ENCODE data around the gene SPAG7. TPM values are rescaled to one million over a fixed set of nuclear protein-coding genes. Genes with fewer than 3 reads are reported as not detected.

The SPAG7 gene
- total RNA-seq, 4 donors from 2014 or later, result 37.5 to 67.6 (median 54.1) TPM

DNA sequence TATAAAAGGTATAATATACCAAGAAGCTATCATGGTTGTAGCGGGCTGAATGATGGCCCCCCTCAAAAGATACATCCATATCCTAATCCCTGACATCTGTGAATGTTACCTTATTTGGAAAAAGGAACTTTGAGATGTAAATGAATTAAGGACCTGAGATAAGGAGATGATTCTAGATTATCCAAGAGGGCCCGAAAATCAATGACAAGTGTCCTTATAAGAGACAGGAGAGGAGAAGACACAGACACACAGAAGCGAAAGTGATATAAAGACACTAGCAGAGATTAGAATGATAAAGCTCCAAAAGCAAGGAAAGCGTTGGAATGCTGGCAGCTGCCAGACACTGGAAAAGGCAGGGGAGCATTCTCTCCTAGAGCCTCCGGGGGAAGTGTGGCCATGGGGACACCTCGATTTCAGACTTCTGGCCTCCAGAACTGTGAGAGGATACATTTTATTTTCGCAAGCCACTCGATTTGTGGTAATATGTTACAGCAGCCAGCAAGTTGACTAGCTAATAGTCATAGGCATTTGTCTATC, 48.0 kb downstream of the SPAG7 start:
- TF ChIP-seq, protein P1, sequence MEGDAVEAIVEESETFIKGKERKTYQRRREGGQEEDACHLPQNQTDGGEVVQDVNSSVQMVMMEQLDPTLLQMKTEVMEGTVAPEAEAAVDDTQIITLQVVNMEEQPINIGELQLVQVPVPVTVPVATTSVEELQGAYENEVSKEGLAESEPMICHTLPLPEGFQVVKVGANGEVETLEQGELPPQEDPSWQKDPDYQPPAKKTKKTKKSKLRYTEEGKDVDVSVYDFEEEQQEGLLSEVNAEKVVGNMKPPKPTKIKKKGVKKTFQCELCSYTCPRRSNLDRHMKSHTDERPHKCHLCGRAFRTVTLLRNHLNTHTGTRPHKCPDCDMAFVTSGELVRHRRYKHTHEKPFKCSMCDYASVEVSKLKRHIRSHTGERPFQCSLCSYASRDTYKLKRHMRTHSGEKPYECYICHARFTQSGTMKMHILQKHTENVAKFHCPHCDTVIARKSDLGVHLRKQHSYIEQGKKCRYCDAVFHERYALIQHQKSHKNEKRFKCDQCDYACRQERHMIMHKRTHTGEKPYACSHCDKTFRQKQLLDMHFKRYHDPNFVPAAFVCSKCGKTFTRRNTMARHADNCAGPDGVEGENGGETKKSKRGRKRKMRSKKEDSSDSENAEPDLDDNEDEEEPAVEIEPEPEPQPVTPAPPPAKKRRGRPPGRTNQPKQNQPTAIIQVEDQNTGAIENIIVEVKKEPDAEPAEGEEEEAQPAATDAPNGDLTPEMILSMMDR (IDR thresholded peaks at IDR 0.05; ENCODE audit: low read depth), result no peak

DNA sequence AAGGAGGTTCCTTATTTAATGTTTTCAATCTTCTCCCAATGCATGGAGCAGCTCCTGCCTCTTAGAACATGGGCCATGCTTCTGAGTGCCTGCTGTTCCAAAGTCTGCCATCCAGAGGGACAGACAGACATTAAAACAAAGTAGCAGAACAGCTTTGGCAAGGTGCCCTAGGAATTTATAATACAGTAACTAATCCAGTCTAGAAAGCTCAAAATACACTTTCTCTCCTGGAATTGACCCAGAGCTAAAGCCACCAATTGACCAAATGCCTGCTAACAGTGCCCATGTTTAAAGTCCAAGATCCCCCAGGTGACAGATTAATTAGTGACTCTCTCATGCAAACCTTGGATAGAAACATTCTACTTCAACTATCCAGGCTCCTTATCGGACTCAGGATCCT, 53.6 kb downstream of the SPAG7 start:
- TF ChIP-seq, protein P1 (IDR thresholded peaks at IDR 0.05; ENCODE audit: low read depth), result no peak

Small RNA genes lying within 50 kb of the gene (small RNA-seq; reads per million reads assigned to genes)
- not detected for gene MIR6864
- not detected for gene MIR6865

Other genes starting within 250 kb of the SPAG7 start
- 10 to 100 TPM; 16.3 to 29.6 (median 24.2) TPM for gene MED11, start 236.4 kb downstream of the SPAG7 start, total RNA-seq
- gene ZMYND15, start 228.0 kb downstream of the SPAG7 start, total RNA-seq, result 1 to 10 TPM in 2 of 4 donors, under 1 TPM in 2; 0.65 to 4.6 (median 1.0) TPM
- gene CXCL16, start 227.9 kb downstream of the SPAG7 start, total RNA-seq, result 100 to 1,000 TPM in 1 of 4 donors, 10 to 100 TPM in 1, 1 to 10 TPM in 2; 9.0 to 108 (median 12.9) TPM
- not detected for gene TM4SF5, start 195.9 kb downstream of the SPAG7 start, total RNA-seq
- 10 to 100 TPM in 1 of 4 donors, 1 to 10 TPM in 2, not detected in 1; 4.6 to 54.9 (median 5.7) TPM for gene VMO1, start 181.5 kb downstream of the SPAG7 start, total RNA-seq
- not detected for gene GLTPD2, start 178.9 kb downstream of the SPAG7 start, total RNA-seq
- gene PSMB6, start 171.7 kb downstream of the SPAG7 start, total RNA-seq, result 100 to 1,000 TPM; 114 to 187 (median 124) TPM
- 10 to 100 TPM; 12.6 to 25.0 (median 18.1) TPM for gene PLD2, start 160.7 kb downstream of the SPAG7 start, total RNA-seq
- 10 to 100 TPM; 12.9 to 61.0 (median 28.2) TPM for gene MINK1, start 134.5 kb downstream of the SPAG7 start, total RNA-seq
- 1 to 10 TPM in 2 of 4 donors, under 1 TPM in 2; 0.38 to 2.2 (median 0.87) TPM for gene C17orf107, start 68.3 kb downstream of the SPAG7 start, total RNA-seq
- gene CHRNE, start 64.7 kb downstream of the SPAG7 start, total RNA-seq, result under 1 TPM; 0.34 to 0.94 (median 0.46) TPM
- not detected for gene GP1BA, start 35.5 kb downstream of the SPAG7 start, total RNA-seq
- gene SLC25A11, start 27.8 kb downstream of the SPAG7 start, total RNA-seq, result 10 to 100 TPM; 25.3 to 85.5 (median 27.9) TPM
- gene RNF167, start 27.5 kb downstream of the SPAG7 start, total RNA-seq, result 10 to 100 TPM; 21.7 to 42.0 (median 31.0) TPM
- gene PFN1, start 19.3 kb downstream of the SPAG7 start, total RNA-seq, result 100 to 1,000 TPM; 244 to 584 (median 435) TPM
- 1 to 10 TPM; 2.3 to 8.3 (median 3.8) TPM for gene ENO3, start 16.7 kb downstream of the SPAG7 start, total RNA-seq
- gene CAMTA2, start 19.9 kb upstream of the SPAG7 start, total RNA-seq, result 10 to 100 TPM; 11.4 to 21.9 (median 17.5) TPM
- 1 to 10 TPM in 3 of 4 donors, under 1 TPM in 1; 0.85 to 1.3 (median 1.1) TPM for gene INCA1, start 29.7 kb upstream of the SPAG7 start, total RNA-seq
- 100 to 1,000 TPM in 1 of 4 donors, 10 to 100 TPM in 3; 32.3 to 162 (median 65.2) TPM for gene KIF1C, start 30.1 kb upstream of the SPAG7 start, total RNA-seq
- gene SLC52A1, start 67.6 kb upstream of the SPAG7 start, total RNA-seq, result not detected
- gene ZFP3, start 110.7 kb upstream of the SPAG7 start, total RNA-seq, result 1 to 10 TPM; 3.2 to 5.9 (median 4.0) TPM
- 10 to 100 TPM in 1 of 4 donors, 1 to 10 TPM in 3; 1.5 to 11.9 (median 6.0) TPM for gene ZNF232, start 144.1 kb upstream of the SPAG7 start, total RNA-seq
- 1 to 10 TPM in 1 of 4 donors, under 1 TPM in 2, not detected in 1; 0.22 to 5.1 (median 0.51) TPM for gene USP6, start 148.2 kb upstream of the SPAG7 start, total RNA-seq
- gene ZNF594, start 224.1 kb upstream of the SPAG7 start, total RNA-seq, result 10 to 100 TPM in 3 of 4 donors, 1 to 10 TPM in 1; 5.5 to 17.1 (median 11.0) TPM